K562 (cell line): ENCODE measurements around the gene CAPN12. TPM values are rescaled to one million over a fixed set of nuclear protein-coding genes. Genes with fewer than 3 reads are reported as not detected.
A peak's percentile ranks its signal among the peaks of the same experiment; 100 is the strongest.

ENCODE experiments used
- ATAC-seq: fragments of 200-7000 bp; cut with Tn5 transposase; 3 replicates; pipeline ENCODE4 v1.9.1; 2020; ENCODE audit warnings: moderate library complexity
- BruUV-seq: library from RNA; stranded (reverse); fragments of 400-500 nt; replicated peaks from 2 replicates; lab custom pipeline; 2021; lab: Mats Ljungman, UMichigan
- CTCF ChIA-PET: fragments of 300-600 bp; formaldehyde crosslinking; extraction: SDS; loops from one replicate; lab custom pipeline; 2021; ENCODE audit warnings: low intra/inter-chr PET ratio; lab: Yijun Ruan, JAX
- POLR2A ChIA-PET: fragments of 300-600, 350-650 bp; sonication (Branson Sonifier 250); formaldehyde crosslinking; extraction: SDS; loops from one replicate; lab custom pipeline; 2021; ENCODE audit warnings: antibody characterized with exemption, inconsistent platforms; lab: Yijun Ruan, JAX
- DNase-seq, 4 experiments: peaks; one replicate each; pipeline versions ENCODE4 v3.0.0 to v3.0.0-alpha.2; 2011 to 2018; ENCODE audit warnings: low spot score in 3 of 4, mixed read lengths in 3 of 4; ENCODE audit errors: extremely low read depth in 1 of 4
- FAIRE-seq: peaks from 2 replicates; lab custom pipeline; 2011; peaks lifted over from hg19 to GRCh38; lab: Jason Lieb, UNC
- H2AFZ ChIP-seq: 2 replicates; pipeline ENCODE4 v1.6.0; 2011; ENCODE audit warnings: low read depth, low read length, control low read depth, inconsistent platforms
- H3K27ac ChIP-seq: fragments of 200-600 bp; 3 replicates; pipeline ENCODE4 v1.8.0; 2011; ENCODE audit warnings: low read depth, mild to moderate bottlenecking, control low read depth, inconsistent platforms, low read length, moderate library complexity, mixed read lengths; ENCODE audit errors: extremely low read depth
- H3K27me3 ChIP-seq, 2 experiments: fragments of 300-600 bp in 1 of 2; 2 replicates in 1 of 2; 3 replicates in 1 of 2; pipeline versions ENCODE4 v1.6.0 to v1.8.0; 2011; ENCODE audit warnings: inconsistent platforms in 2 of 2, low read length in 2 of 2, mild to moderate bottlenecking in 1 of 2, mixed read lengths in 1 of 2, moderate library complexity in 1 of 2; ENCODE audit not compliant: control insufficient read depth in 2 of 2, insufficient read depth in 2 of 2
- H3K36me3 ChIP-seq: fragments of 300-600 bp; 3 replicates; pipeline ENCODE4 v1.8.0; 2011; ENCODE audit warnings: mild to moderate bottlenecking, low read length, inconsistent platforms; ENCODE audit not compliant: control insufficient read depth, insufficient read depth
- H3K4me1 ChIP-seq, 2 experiments: fragments of 200-600 bp in 1 of 2; replicated peaks in 1 of 2; 2 replicates in 1 of 2; 3 replicates in 1 of 2; pipeline versions ENCODE4 v1.5.1 to v1.8.0; 2011; ENCODE audit warnings: inconsistent platforms in 2 of 2, low read length in 2 of 2, mild to moderate bottlenecking in 1 of 2, mixed read lengths in 1 of 2, moderate library complexity in 1 of 2; ENCODE audit not compliant: control insufficient read depth in 2 of 2, insufficient read depth in 2 of 2
- H3K4me2 ChIP-seq: 2 replicates; pipeline ENCODE4 v1.6.1; 2011; ENCODE audit warnings: low read length, control low read depth, inconsistent platforms, mixed read lengths; ENCODE audit not compliant: insufficient read depth
- H3K4me3 ChIP-seq: fragments of 200-600 bp; sonication (generic), shearing (Covaris generic); 2 replicates; pipeline ENCODE4 v1.5.1; 2016; ENCODE audit warnings: control low read depth, inconsistent platforms
- H3K79me2 ChIP-seq: fragments of 200-600 bp; 3 replicates; pipeline ENCODE4 v1.8.0; 2011; ENCODE audit warnings: low read length, inconsistent platforms; ENCODE audit not compliant: control insufficient read depth, insufficient read depth
- H3K9ac ChIP-seq, 2 experiments: 2 replicates each; pipeline versions ENCODE4 v1.6.0 to v1.6.1; 2011; ENCODE audit warnings: low read depth in 2 of 2, low read length in 2 of 2, control low read depth in 1 of 2, inconsistent platforms in 1 of 2, mild to moderate bottlenecking in 1 of 2, mixed read lengths in 1 of 2; ENCODE audit not compliant: insufficient read depth in 1 of 2
- H3K9me1 ChIP-seq: one replicate; pipeline ENCODE4 v1.6.0; 2011; ENCODE audit warnings: inconsistent platforms, mild to moderate bottlenecking, low read length, moderate library complexity; ENCODE audit not compliant: control insufficient read depth, insufficient read depth
- H3K9me3 ChIP-seq: replicated peaks from 2 replicates; pipeline ENCODE4 v1.5.1; 2011; ENCODE audit warnings: low read depth, low read length, inconsistent platforms; ENCODE audit not compliant: control insufficient read depth, insufficient read depth
- H4K20me1 ChIP-seq: replicated peaks from 2 replicates; pipeline ENCODE4 v1.6.1; 2011; ENCODE audit warnings: low read length, inconsistent platforms, mixed read lengths; ENCODE audit not compliant: control insufficient read depth, insufficient read depth
- BCOR ChIP-seq: fragments of 450-650 bp; IDR thresholded peaks from 2 replicates; pipeline ENCODE4 v1.6.1; 2016
- EP400 ChIP-seq: fragments of 450-650 bp; IDR thresholded peaks from 2 replicates; pipeline ENCODE4 v1.6.1; 2017; ENCODE audit warnings: antibody characterized with exemption, mild to moderate bottlenecking, moderate library complexity
- ETS2 ChIP-seq: IDR thresholded peaks from 2 replicates; pipeline ENCODE4 v1.6.1; 2016; ENCODE audit warnings: borderline replicate concordance, missing genetic modification characterization, mild to moderate bottlenecking, moderate library complexity, missing compliant biosample characterization; ENCODE audit not compliant: poor library complexity, severe bottlenecking
- FOSL1 ChIP-seq: fragments of 200-800 bp; sonication (Bioruptor generic); conservative IDR thresholded peaks from 2 replicates; pipeline ENCODE4 v1.6.1; 2016; ENCODE audit warnings: missing genetic modification characterization, missing compliant biosample characterization
- FOXP1 ChIP-seq: sonication (generic); formaldehyde crosslinking; IDR thresholded peaks from 2 replicates; pipeline ENCODE4 v1.8.0; 2022; ENCODE audit warnings: mild to moderate bottlenecking, missing genetic modification reagents
- HDAC3 ChIP-seq: fragments of 450-650 bp; IDR thresholded peaks from 2 replicates; pipeline ENCODE4 v1.6.1; 2018; ENCODE audit warnings: borderline replicate concordance, mild to moderate bottlenecking, moderate library complexity; ENCODE audit not compliant: partially characterized antibody
- IRF2 ChIP-seq: sonication (generic); formaldehyde crosslinking; IDR thresholded peaks from 2 replicates; pipeline ENCODE4 v1.8.1; 2022; ENCODE audit warnings: mild to moderate bottlenecking, missing genetic modification reagents
- RBM25 ChIP-seq: fragments of 200-400 bp; formaldehyde crosslinking; IDR thresholded peaks from 2 replicates; pipeline ENCODE4 v1.6.1; 2018; ENCODE audit warnings: low read length, low read depth, moderate library complexity; ENCODE audit not compliant: severe bottlenecking
- RCOR1 ChIP-seq, 2 experiments: IDR thresholded peaks; 2 replicates each; pipeline ENCODE4 v1.6.1; 2012; ENCODE audit warnings: low read depth in 2 of 2, low read length in 2 of 2, borderline replicate concordance in 1 of 2, improper control_type of control experiment in 1 of 2
- SP1 ChIP-seq: sonication (generic); formaldehyde crosslinking; IDR thresholded peaks from 2 replicates; pipeline ENCODE4 v1.8.1; 2022; ENCODE audit warnings: mild to moderate bottlenecking, missing genetic modification reagents
- ZFP91 ChIP-seq: sonication (generic); formaldehyde crosslinking; IDR thresholded peaks from 2 replicates; pipeline ENCODE4 v1.8.0; 2022; ENCODE audit warnings: mild to moderate bottlenecking, missing genetic modification reagents
- ZNF121 ChIP-seq: sonication (generic); formaldehyde crosslinking; conservative IDR thresholded peaks from 2 replicates; pipeline ENCODE4 v1.8.0; 2022; ENCODE audit warnings: missing genetic modification reagents
- ZNF232 ChIP-seq: sonication (generic); formaldehyde crosslinking; IDR thresholded peaks from 2 replicates; pipeline ENCODE4 v1.8.0; 2022; ENCODE audit warnings: mild to moderate bottlenecking, missing genetic modification reagents
- WGBS: fragments of 100-300 bp; shearing (Covaris generic); methylation state at CpG from one replicate; pipeline ENCODE4 v1.1.6; 2016; ENCODE audit warnings: low coverage, mixed read lengths; ENCODE audit not compliant: insufficient coverage; ENCODE audit errors: missing lambda C conversion rate; 5-methylcytosine and 5-hydroxymethylcytosine counted together
- in situ Hi-C: fragments of 300-500 bp; cut with MboI; formaldehyde crosslinking; loops from 4 replicates; pipeline ENCODE4 v1.15.0; 2018; ENCODE audit warnings: inconsistent platforms, mixed read lengths
- intact Hi-C: fragments of 100-400 bp; cut with micrococcal nuclease; formaldehyde crosslinking; loops from 2 replicates; pipeline ENCODE4 v1.14.2; 2022
- polyA plus RNA-seq, 8 experiments: library from polyadenylated mRNA; depleted of rRNA in 4 of 8; stranded (reverse) in 5 of 8; unstranded in 3 of 8; fragments of >200 nt; fragmentation: Nextera tagmentation in 2 of 8; fragmentation: Illumina TruSeq in 1 of 8; extraction: Ambion mirVana in 2 of 8; extraction: Trizol in 1 of 8; gene quantifications; 2 replicates each; pipeline versions ENCODE4 v1.2.1 to v1.2.3, GENCODE V29; 2011 to 2014; ENCODE audit warnings: inconsistent platforms in 1 of 8, missing spikeins in 1 of 8
- total RNA-seq, 7 experiments: library from RNA; depleted of rRNA in 6 of 7; stranded (reverse); fragments of >200 nt in 6 of 7; fragmentation: Illumina TruSeq in 2 of 7; extraction: Trizol in 2 of 7; gene quantifications; 2 replicates each; pipeline versions ENCODE4 v1.2.1 to v1.2.3, GENCODE V29; 2011 to 2021; ENCODE audit warnings: low replicate concordance in 1 of 7

CAPN12 gene
- total and polyA plus RNA-seq, 9 of the 15 experiments (the other 6 are each of a cell fraction or from before 2014, with no cell fraction given), result 0.83 to 7.0 (median 1.6) TPM

- ChIA-PET CTCF (no interaction called here), POLR2A (no interaction called here)
- peaks cover 78 to 90% of the 10 kb centered on the region in 2 experiments for H3K4me1 ChIP-seq
- no peaks in the 10 kb centered on the region for H3K27me3 ChIP-seq
- ATAC-seq, result no peak
- no TSS peak for BruUV-seq
- H3K4me3 ChIP-seq, result no peak overlapping the region
- peak; percentile 21 for TF ChIP-seq RBM25
- TF ChIP-seq ETS2, result no peak
- no peak for TF ChIP-seq ZNF232
- TF ChIP-seq ZFP91, result no peak
- no peak for TF ChIP-seq FOSL1 (tag)
- no peak for TF ChIP-seq IRF2 (CRISPR knock-in tag)
- TF ChIP-seq ZNF121 (CRISPR knock-in tag), result peak; percentile 96
- TF ChIP-seq BCOR, result peak; percentile 52; the same call in 1 of the 2 replicates
- TF ChIP-seq FOXP1 (CRISPR knock-in tag), result 0 out of 2 replicates have a peak, but pooled peaks have one; percentile 11
- 0 out of 2 replicates have a peak, but pooled peaks have one; percentile 9 for TF ChIP-seq SP1 (CRISPR knock-in tag)
- TF ChIP-seq RCOR1 (IDR thresholded peaks at IDR 0.05; ENCODE audit: borderline replicate concordance in 1 of 2, low read depth in 2 of 2, low read length in 2 of 2), result no peak
- no peak for TF ChIP-seq EP400
- no peak for TF ChIP-seq HDAC3
- no peak overlapping the region for H3K4me2 ChIP-seq
- peaks cover 100% of the 10 kb centered on the region for H3K79me2 ChIP-seq
- H3K9me1 ChIP-seq, result peaks cover 3% of the 10 kb centered on the region
- H3K27ac ChIP-seq, result peak overlapping the region; percentile 98; the same call in 2 of the 3 replicates
- peaks cover 14% of the 10 kb centered on the region; the same call in 1 of the 2 replicates for H4K20me1 ChIP-seq
- no peak overlapping the region for H3K9ac ChIP-seq
- intact Hi-C loops (no loop called here), in situ Hi-C loops (no loop called here)
- no peak overlapping the region for H2AFZ ChIP-seq
- DNase-seq, result no peak
- FAIRE-seq, result no peak
- WGBS, result 95% methylated on average over 9 of the region's 11 CpGs
- peaks cover 70% of the 10 kb centered on the region for H3K36me3 ChIP-seq
- H3K9me3 ChIP-seq, result peaks cover 7% of the 10 kb centered on the region
Measured at GRCh38 chr19:38682195-38682867, 61.9 kb downstream of the CAPN12 start.

Other genes with a start within 250 kb of the CAPN12 start
Only the 7 nearest of the 15 such genes appear.
- 733 and 769 TPM in 2 replicates for gene EIF3K, start 125.3 kb downstream of the CAPN12 start, total RNA-seq (2014; rRNA removed)
- gene EIF3K, start 125.3 kb downstream of the CAPN12 start, total RNA-seq (2014; rRNA removed; fragmentation: Illumina TruSeq; extraction: Trizol), result 363 and 429 TPM in 2 replicates
- gene EIF3K, start 125.3 kb downstream of the CAPN12 start, total RNA-seq (2015; rRNA removed; fragmentation: Illumina TruSeq; extraction: Trizol), result 589 and 623 TPM in 2 replicates
- 686 and 693 TPM in 2 replicates for gene EIF3K, start 125.3 kb downstream of the CAPN12 start, total RNA-seq (2021)
- gene EIF3K, start 125.3 kb downstream of the CAPN12 start, polyA plus RNA-seq (2011; rRNA removed), result 387 and 460 TPM in 2 replicates
- gene EIF3K, start 125.3 kb downstream of the CAPN12 start, polyA plus RNA-seq (2014; fragmentation: Illumina TruSeq; extraction: Trizol), result 1,607 and 1,827 TPM in 2 replicates
- 1,000 to 10,000 TPM; 1,193 to 1,486 TPM for gene EIF3K, start 125.3 kb downstream of the CAPN12 start, polyA plus RNA-seq (2014; fragmentation: Nextera tagmentation; extraction: Ambion mirVana)
- gene EIF3K, start 125.3 kb downstream of the CAPN12 start, polyA plus RNA-seq (2014; rRNA removed), result 798 and 985 TPM in 2 replicates
- 159 and 202 TPM in 2 replicates for gene ACTN4, start 96.8 kb downstream of the CAPN12 start, total RNA-seq (2014; rRNA removed)
- gene ACTN4, start 96.8 kb downstream of the CAPN12 start, total RNA-seq (2014; rRNA removed; fragmentation: Illumina TruSeq; extraction: Trizol), result 67.2 and 80.0 TPM in 2 replicates
- gene ACTN4, start 96.8 kb downstream of the CAPN12 start, total RNA-seq (2015; rRNA removed; fragmentation: Illumina TruSeq; extraction: Trizol), result 58.2 and 67.4 TPM in 2 replicates
- gene ACTN4, start 96.8 kb downstream of the CAPN12 start, total RNA-seq (2021), result 362 and 385 TPM in 2 replicates
- gene ACTN4, start 96.8 kb downstream of the CAPN12 start, polyA plus RNA-seq (2011; rRNA removed), result 130 and 299 TPM in 2 replicates
- gene ACTN4, start 96.8 kb downstream of the CAPN12 start, polyA plus RNA-seq (2014; fragmentation: Illumina TruSeq; extraction: Trizol), result 149 and 163 TPM in 2 replicates
- gene ACTN4, start 96.8 kb downstream of the CAPN12 start, polyA plus RNA-seq (2014; fragmentation: Nextera tagmentation; extraction: Ambion mirVana), result 1 to 10 TPM; 3.1 to 8.4 TPM
- gene ACTN4, start 96.8 kb downstream of the CAPN12 start, polyA plus RNA-seq (2014; rRNA removed), result 115 and 125 TPM in 2 replicates
- not detected in 2 replicates for gene LGALS7, start 29.0 kb upstream of the CAPN12 start, total RNA-seq (2014; rRNA removed)
- gene LGALS7, start 29.0 kb upstream of the CAPN12 start, total RNA-seq (2014; rRNA removed; fragmentation: Illumina TruSeq; extraction: Trizol), result not detected in 2 replicates
- not detected in 2 replicates for gene LGALS7, start 29.0 kb upstream of the CAPN12 start, total RNA-seq (2015; rRNA removed; fragmentation: Illumina TruSeq; extraction: Trizol)
- gene LGALS7, start 29.0 kb upstream of the CAPN12 start, total RNA-seq (2021), result not detected in 2 replicates
- gene LGALS7, start 29.0 kb upstream of the CAPN12 start, polyA plus RNA-seq (2011; rRNA removed), result not detected in 2 replicates
- not detected in 2 replicates for gene LGALS7, start 29.0 kb upstream of the CAPN12 start, polyA plus RNA-seq (2014; fragmentation: Illumina TruSeq; extraction: Trizol)
- not detected for gene LGALS7, start 29.0 kb upstream of the CAPN12 start, polyA plus RNA-seq (2014; fragmentation: Nextera tagmentation; extraction: Ambion mirVana)
- gene LGALS7, start 29.0 kb upstream of the CAPN12 start, polyA plus RNA-seq (2014; rRNA removed), result not detected in 2 replicates
- gene LGALS7B, start 44.7 kb upstream of the CAPN12 start, total RNA-seq (2014; rRNA removed), result not detected in 2 replicates
- gene LGALS7B, start 44.7 kb upstream of the CAPN12 start, total RNA-seq (2014; rRNA removed; fragmentation: Illumina TruSeq; extraction: Trizol), result not detected in 2 replicates
- not detected in 2 replicates for gene LGALS7B, start 44.7 kb upstream of the CAPN12 start, total RNA-seq (2015; rRNA removed; fragmentation: Illumina TruSeq; extraction: Trizol)
- gene LGALS7B, start 44.7 kb upstream of the CAPN12 start, total RNA-seq (2021), result not detected in 2 replicates
- gene LGALS7B, start 44.7 kb upstream of the CAPN12 start, polyA plus RNA-seq (2011; rRNA removed), result not detected in 2 replicates
- gene LGALS7B, start 44.7 kb upstream of the CAPN12 start, polyA plus RNA-seq (2014; fragmentation: Illumina TruSeq; extraction: Trizol), result not detected in 2 replicates
- not detected for gene LGALS7B, start 44.7 kb upstream of the CAPN12 start, polyA plus RNA-seq (2014; fragmentation: Nextera tagmentation; extraction: Ambion mirVana)
- not detected in 2 replicates for gene LGALS7B, start 44.7 kb upstream of the CAPN12 start, polyA plus RNA-seq (2014; rRNA removed)
- gene LGALS4, start 68.5 kb upstream of the CAPN12 start, total RNA-seq (2014; rRNA removed), result not detected in 2 replicates
- gene LGALS4, start 68.5 kb upstream of the CAPN12 start, total RNA-seq (2014; rRNA removed; fragmentation: Illumina TruSeq; extraction: Trizol), result not detected in 2 replicates
- gene LGALS4, start 68.5 kb upstream of the CAPN12 start, total RNA-seq (2015; rRNA removed; fragmentation: Illumina TruSeq; extraction: Trizol), result 0.18 TPM in 1 of 2 replicates, not detected in the other
- gene LGALS4, start 68.5 kb upstream of the CAPN12 start, total RNA-seq (2021), result 1.1 and 1.8 TPM in 2 replicates
- 0.31 and 0.38 TPM in 2 replicates for gene LGALS4, start 68.5 kb upstream of the CAPN12 start, polyA plus RNA-seq (2011; rRNA removed)
- 0.17 and 0.36 TPM in 2 replicates for gene LGALS4, start 68.5 kb upstream of the CAPN12 start, polyA plus RNA-seq (2014; fragmentation: Illumina TruSeq; extraction: Trizol)
- gene LGALS4, start 68.5 kb upstream of the CAPN12 start, polyA plus RNA-seq (2014; fragmentation: Nextera tagmentation; extraction: Ambion mirVana), result under 1 TPM in 1 of 2 experiments, not detected in 1; 0.08 TPM
- 0.29 TPM in 1 of 2 replicates, not detected in the other for gene LGALS4, start 68.5 kb upstream of the CAPN12 start, polyA plus RNA-seq (2014; rRNA removed)
- gene ECH1, start 87.3 kb upstream of the CAPN12 start, total RNA-seq (2014; rRNA removed), result 67.3 and 69.6 TPM in 2 replicates
- gene ECH1, start 87.3 kb upstream of the CAPN12 start, total RNA-seq (2014; rRNA removed; fragmentation: Illumina TruSeq; extraction: Trizol), result 40.1 and 58.0 TPM in 2 replicates
- gene ECH1, start 87.3 kb upstream of the CAPN12 start, total RNA-seq (2015; rRNA removed; fragmentation: Illumina TruSeq; extraction: Trizol), result 84.9 and 98.2 TPM in 2 replicates
- gene ECH1, start 87.3 kb upstream of the CAPN12 start, total RNA-seq (2021), result 89.2 and 91.7 TPM in 2 replicates
- gene ECH1, start 87.3 kb upstream of the CAPN12 start, polyA plus RNA-seq (2011; rRNA removed), result 67.3 and 115 TPM in 2 replicates
- 133 TPM in 2 replicates for gene ECH1, start 87.3 kb upstream of the CAPN12 start, polyA plus RNA-seq (2014; fragmentation: Illumina TruSeq; extraction: Trizol)
- 10 to 100 TPM; 47.5 to 99.9 TPM for gene ECH1, start 87.3 kb upstream of the CAPN12 start, polyA plus RNA-seq (2014; fragmentation: Nextera tagmentation; extraction: Ambion mirVana)
- gene ECH1, start 87.3 kb upstream of the CAPN12 start, polyA plus RNA-seq (2014; rRNA removed), result 55.2 and 118 TPM in 2 replicates
- gene HNRNPL, start 105.5 kb upstream of the CAPN12 start, total RNA-seq (2014; rRNA removed), result 313 and 355 TPM in 2 replicates
- 375 and 414 TPM in 2 replicates for gene HNRNPL, start 105.5 kb upstream of the CAPN12 start, total RNA-seq (2014; rRNA removed; fragmentation: Illumina TruSeq; extraction: Trizol)
- 274 and 290 TPM in 2 replicates for gene HNRNPL, start 105.5 kb upstream of the CAPN12 start, total RNA-seq (2015; rRNA removed; fragmentation: Illumina TruSeq; extraction: Trizol)
- 579 and 605 TPM in 2 replicates for gene HNRNPL, start 105.5 kb upstream of the CAPN12 start, total RNA-seq (2021)
- gene HNRNPL, start 105.5 kb upstream of the CAPN12 start, polyA plus RNA-seq (2011; rRNA removed), result 284 and 572 TPM in 2 replicates
- 550 and 610 TPM in 2 replicates for gene HNRNPL, start 105.5 kb upstream of the CAPN12 start, polyA plus RNA-seq (2014; fragmentation: Illumina TruSeq; extraction: Trizol)
- 10 to 100 TPM; 39.5 to 51.4 TPM for gene HNRNPL, start 105.5 kb upstream of the CAPN12 start, polyA plus RNA-seq (2014; fragmentation: Nextera tagmentation; extraction: Ambion mirVana)
- 271 and 299 TPM in 2 replicates for gene HNRNPL, start 105.5 kb upstream of the CAPN12 start, polyA plus RNA-seq (2014; rRNA removed)